Measurements from ENCODE around the gene ZCCHC17.
A peak's percentile ranks its signal among the peaks of the same experiment; 100 is the strongest.
"Not testable (repeated sequence)": the region's sequence is repeated elsewhere in the genome, so short reads cannot be mapped to it uniquely, and the experiment has no call there.

The ZCCHC17 gene

DNA sequence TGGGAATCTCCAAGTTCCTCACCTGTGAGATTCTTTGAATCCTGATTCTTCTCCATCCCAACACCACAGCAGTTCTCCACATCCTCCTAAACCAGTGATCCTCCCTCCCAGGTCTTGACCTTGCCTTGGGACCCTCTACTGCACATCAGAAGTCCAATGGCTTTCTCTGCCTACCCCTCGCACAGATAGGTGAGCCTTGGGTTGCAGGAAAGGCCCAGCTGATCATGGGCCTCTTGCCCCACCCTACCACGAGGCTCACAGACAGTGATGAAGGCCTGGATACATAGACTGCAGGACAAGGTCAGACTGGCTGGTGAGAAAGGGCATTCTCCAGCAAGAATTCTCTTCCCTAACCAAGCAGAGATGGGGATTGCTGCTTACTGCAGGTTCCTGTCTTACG, 75.2 kb downstream of the ZCCHC17 start:
- no peak for DNase-seq

DNA sequence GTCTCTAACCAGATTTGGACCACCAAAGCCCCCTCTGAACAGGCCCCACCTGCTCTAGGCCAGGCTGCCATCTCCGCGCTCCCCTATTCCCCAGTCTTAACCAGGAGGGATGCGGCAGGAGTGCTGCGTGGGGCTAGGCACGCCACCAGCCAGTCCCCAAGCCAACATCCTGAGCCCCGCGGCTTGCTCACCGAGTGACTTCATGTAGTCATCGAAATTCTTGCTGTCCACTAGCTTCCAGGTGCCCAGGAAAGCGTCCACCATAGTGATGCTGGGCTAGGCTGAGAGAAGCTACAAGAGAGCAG, 75.9 kb downstream of the ZCCHC17 start:
- no peak for DNase-seq

DNA sequence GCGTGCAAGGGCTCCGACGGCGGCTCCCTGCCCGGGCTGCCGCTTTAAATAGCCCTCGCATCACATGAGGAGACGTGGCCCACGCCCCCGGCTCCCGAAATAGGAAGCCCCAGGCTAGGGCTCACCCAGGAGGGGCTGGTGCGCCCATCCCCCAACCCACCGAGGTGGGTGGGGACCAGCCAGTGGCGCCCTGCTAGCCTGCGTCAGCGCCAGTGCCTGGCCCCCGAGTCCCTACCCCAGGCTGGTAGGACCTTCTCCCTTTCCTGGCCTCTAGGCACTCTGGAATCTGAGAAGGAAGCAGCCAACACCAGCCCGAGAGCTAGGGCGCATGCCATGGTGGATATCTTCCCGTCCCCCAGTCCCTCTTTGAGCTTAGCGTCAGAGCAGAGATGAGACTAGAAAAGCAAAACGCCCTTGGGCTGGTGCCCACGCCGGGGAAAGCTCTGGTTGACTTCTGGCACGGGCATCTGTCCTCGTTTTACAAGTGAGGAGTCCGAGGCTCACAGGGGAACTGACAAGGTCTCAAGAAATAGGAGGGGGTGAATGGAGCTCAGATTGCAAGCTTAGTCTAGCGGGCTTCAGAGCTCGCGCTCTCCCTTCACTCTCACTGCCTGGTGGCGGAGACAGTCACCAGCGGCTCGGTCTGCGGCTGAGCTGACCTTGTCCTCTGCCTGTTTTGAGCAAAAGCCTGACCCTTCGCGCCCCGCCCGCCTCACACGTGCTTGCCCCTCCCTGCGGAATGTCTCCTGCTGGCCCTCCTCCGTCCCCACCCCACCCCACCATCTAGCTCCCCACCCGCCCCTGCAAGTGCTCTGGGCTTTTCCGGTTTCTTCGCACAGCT, 76.4 kb downstream of the ZCCHC17 start, which contains the start of gene FABP3:
FABP3 (minus strand) TSS at position 21 of the 841 bp plus-strand sequence. CDS start 62 bp downstream, outside the sequence.
- no peak for DNase-seq

DNA sequence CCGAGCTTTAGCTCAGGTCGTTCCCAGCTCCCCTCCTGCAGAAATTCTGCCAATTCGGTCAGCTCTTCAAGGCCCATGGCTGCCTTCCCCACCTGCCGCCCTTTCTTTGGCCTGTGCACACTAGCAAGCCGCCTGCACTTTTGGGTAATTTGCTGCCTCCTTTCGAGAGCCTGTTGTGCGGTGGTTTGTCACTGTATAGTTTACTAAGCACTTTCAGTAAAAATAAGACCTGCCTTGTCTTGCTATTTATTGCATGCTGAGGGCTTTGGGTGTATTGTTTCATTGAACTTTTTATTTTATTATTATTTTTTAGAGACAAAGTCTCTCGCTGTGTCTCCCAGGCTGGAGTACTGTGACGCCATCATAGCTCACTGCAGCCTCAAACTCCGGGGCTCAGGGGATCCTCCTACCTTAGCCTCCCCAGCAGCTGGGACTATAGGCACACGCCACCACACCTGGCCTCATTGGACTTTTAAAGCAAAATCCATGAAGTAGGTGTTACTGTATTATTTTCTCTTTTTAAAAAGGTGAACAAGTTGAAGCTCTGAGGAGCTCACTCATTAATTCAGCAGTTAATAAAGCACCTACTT, 77.2 kb downstream of the ZCCHC17 start:
- no peak for DNase-seq

DNA sequence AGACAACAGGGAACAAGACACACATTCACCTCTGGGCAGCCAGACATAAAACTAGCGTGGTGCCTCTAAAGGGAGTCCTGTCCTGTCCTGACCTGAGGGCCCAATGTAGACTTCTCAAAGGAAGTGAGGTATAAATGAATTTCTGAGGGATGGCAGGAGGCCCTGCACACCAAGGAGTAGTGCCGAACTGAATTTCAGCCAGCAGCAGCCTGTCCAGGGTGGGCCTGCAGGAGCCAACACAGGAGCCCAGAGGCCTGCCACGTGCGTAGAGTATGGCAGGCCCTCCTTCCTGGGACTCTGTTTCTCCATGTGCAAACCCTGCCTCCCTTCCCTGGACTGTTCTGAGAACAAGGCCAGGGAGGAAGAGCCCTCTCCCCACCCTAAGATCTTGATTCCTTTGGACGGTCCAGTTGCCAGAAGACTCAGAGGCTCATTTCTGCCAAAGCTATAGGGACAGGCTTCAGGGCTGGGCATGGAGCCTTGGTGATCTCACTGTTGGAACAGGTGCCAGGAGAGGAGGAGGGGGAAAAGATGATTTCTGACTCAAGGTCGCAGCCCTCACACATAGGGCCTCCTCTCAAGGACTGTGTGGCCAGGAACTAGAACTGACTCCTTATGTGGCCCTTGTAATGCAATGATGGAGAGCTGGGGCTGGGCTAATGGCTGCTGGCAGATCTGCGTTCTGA, 77.8 kb downstream of the ZCCHC17 start:
- no peak for DNase-seq

DNA sequence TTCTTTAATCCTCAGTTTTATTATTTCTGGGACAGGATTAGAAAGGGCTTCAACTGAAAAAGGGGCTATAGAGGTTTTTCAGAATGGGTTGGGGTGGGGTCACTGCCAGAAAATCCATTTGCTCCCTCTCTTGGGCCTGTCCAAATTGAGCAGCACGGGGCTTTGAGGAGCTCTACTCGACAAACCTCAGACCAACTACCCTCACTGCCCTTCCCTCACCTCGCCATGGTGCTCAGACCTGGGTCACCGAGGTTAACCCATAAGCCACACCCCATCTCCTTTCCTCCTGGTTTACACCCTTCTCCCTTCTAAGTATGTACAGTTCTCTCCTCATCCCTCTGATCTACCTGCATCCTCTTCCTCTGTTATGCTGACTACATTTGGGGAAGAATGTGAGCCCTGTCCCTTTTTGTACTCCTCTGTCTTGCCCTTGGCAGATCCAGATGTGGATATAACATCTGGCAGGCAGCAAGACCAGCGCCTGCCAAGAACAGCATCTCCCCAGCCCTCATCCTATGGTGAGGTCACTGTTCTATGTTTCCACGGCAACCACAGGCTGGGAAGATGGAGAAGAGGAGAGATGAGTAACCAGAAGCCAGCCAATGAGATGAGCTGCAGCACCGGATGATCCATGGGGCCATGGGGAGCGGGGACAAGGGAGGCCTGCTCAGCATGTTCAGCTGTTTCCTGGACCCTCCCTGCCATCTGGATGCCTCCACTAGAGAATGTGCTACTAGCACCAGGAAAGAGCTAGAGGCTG, 79.7 kb downstream of the ZCCHC17 start:
- no peak for DNase-seq

DNA sequence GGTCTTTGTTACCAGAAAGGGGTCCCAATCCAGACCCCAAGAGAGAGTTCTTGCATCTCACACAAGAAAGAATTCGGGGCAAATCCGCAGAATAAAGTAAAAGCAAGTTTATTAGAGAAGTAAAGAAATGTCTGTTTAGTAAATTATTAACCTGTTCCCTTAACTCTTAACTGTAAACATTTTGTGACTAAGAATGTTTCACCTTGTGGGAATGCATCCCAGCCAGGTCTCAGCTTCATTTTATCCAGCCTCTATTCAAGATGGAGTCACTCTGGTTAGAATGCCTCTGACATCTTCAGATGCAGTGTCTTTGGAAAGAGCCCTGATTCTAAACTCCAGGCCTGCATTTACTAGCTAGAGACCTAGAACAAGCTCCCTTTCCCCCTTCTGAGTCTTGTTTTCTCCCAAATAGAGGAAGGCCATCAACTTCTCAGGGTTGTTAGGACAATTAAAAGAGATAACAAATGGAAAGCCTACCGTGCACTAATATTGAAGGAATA, 80.6 kb downstream of the ZCCHC17 start:
- no peak for DNase-seq

DNA sequence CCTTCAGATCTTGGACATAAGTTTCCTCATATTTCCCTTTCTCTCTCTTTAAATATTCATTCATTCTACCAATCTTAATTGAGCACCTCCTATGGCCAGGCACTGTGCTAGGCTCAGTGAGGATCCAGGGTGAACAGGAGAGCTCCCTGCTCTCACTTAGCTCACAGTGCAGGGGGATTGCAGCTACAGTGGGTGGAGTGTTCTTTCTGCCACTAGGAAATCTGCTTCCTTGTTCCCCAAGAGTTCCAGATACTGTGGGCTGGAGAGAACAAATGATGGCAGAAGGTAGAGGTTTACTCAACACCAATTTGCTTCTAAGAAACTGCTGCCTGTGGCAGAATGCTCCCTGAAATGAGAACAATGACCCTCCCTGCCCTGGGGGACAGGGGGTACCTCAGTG, 81.2 kb downstream of the ZCCHC17 start:
- no peak for DNase-seq

DNA sequence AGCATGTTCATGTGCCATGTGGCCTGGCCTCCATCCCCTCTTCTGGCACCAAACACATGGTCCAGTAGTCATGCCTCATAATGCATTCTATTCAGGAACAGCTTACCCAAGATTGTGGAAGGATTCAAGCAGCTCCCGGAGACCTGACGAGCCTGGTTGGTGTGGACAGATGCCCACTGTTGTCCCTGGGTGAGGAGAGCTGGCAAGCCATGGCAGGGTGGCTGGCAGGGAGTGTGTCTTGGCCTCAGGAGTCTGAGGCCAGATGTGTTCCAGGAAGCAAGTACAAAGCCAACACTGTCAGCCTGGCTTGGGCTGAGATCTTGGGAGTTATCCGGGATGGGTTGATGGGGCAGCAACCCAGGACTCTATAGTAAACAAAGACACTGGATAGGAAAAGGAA, 83.3 kb downstream of the ZCCHC17 start:
- DNase-seq = no peak

DNA sequence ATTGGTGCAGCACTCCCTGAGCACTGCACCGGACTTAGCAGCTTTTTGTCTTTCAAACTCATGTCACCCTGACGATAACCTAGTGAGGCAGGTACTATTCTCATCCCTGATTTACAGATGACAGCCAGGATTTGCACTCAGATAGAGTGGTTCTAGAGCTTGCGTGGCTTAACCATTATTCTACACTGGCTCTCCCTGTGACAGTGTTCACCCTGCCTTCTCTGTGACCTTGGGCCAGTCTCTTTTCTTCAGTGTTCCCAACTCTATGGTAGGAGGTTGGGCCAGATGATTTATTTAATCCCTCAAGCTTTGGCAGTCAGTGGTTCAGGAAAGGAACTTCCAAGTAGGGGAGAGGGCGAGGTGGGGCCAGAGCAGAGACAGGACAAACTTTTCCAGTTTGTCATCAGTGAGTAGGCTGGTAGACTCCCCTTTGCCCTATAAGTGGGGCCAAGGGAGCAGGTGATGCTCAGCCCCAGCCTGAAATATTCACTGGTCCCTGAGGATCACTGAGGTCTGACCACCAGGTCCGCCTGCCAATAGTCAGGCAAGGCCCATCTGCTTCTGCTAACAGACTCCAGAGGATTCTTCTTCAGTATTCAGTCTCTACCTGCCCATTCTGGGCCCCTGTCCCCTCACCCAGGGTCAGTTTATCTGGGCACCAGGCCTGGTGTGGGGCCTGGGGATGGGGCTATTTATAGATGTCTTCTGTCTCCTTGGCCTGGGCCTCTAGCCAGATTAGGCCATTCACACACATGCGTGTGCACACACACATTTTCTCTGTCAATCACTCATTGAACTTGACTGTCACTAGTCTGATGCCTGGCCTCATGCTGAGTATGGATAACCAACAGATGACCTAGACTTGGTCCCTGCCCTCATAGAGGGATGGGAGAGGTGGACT, 84.8 kb downstream of the ZCCHC17 start:
- no peak for DNase-seq

DNA sequence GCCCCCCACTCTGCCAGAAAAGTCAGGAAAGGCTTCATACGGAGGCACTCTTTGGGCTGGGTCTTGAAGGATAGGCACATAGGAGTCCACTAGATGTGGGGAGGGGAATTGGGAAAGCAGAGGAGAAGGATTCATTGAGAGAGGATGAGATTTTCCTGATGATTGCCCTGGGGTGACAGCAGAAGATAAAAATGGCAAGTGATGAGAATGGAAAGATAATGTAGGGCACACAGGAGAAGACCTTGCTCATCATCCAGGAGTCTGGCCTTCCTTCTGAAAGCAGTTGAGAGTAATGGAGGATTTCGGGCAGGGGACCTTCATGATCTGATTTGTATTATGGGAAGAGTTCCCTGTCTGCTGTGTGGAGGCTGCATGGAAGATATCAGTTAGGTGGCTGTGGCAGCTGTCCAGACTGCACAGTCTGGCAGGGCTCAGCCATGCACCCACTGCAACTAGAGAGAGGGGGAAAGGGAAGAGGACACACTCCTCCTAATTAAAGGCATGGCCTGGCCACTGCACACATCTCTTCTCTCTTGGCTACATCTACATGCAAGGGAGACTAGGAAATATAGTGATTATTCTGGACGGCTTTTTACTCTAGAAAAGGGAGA, 85.7 kb downstream of the ZCCHC17 start:
- DNase-seq = no peak

DNA sequence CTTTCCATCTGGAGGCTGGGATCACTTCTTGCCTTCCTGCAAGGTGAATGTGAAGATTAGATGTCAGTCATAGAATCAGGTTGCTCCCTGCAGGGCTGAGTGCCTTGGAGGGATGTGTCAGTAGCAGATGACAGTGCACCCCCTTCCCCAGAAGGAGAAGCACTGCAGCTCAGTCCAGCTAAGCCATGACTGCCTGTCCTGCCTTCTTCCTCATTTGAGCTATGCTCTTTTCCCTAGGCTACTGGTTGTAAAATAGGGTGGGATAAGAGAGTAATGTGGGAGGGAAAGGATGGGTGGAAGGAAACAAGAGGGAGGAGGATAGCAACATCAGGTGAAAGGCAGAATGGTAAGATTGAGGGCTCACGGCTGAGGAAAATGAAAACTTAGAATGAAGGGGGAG, 87.1 kb downstream of the ZCCHC17 start:
- DNase-seq = no peak

DNA sequence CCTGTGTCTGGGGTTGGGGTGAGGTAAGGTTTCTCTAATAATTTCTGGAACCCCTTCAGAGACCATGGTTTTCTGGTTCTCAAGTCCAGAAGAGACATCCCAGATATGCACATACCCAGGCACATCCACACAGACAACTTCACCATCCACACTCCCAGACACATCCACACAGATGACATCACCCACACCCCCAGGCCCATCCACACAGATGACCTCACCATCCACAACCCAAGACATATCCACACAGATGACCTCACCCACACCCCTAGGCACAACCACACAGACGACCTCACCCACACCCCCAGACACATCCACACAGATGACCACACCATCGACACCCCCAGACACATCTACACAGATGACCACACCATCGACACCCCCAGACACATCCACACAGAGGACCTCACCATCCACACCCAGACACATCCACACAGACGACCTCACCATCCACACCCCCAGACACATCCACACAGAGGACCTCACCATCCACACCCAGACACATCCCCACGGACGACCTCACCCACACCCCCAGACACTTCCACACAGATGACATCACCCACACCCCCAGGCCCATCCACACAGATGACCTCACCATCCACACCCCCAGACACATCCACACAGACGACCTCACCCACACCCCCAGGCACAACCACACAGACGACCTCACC, 89.9 kb downstream of the ZCCHC17 start:
- DNase-seq = not testable (repeated sequence)

DNA sequence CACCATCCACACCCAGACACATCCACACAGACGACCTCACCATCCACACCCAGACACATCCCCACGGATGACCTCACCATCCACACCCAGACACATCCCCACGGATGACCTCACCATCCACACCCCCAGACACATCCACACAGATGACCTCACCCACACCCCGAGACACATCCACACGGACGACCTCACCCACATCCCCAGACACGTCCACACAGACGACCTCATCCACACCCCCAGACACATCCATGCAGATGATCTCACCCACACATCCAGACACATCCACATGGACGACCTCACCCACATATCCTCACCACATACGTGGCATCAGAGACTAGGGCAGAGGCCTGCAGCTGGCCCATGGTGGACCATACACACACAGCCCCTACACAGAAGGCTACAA, 90.8 kb downstream of the ZCCHC17 start:
- no peak for DNase-seq

DNA sequence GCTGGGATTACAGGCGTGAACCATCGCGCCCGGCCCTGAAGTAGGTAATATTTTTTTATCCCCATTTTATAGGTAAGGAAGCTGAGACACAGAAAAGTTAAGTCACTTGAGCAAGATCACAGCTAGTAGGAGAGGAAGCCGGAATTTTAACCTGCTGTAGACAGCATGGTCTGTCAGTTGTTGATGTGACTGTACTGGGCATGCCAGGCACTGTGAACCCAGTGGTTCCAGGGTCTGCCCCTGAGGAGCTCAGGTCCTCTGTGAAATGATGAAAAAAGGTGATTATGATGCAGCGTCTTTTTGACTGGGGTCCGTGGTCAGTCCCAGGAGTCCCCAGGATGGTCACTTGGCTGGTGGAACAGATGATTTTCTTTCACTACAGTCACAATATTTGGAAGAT, 92.8 kb downstream of the ZCCHC17 start:
- no peak for DNase-seq

DNA sequence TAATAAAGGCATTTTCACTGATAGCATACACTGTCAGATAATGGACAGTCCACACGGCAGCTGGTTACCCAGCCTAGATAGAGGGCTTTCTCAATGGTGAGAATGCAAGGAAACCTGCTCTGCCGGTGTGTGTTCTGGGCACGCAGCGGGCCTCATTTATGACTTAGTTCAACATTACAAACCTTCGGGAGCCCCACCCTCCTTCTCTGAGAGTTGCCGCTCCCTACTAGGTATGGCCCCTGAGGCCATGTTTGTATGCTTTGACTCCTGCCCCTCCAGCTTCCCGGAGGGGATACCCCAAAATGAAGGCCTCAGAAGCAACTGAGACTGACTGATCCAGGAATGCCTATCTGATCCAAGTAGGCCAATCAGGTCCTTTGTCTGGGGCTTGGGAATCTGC, 93.2 kb downstream of the ZCCHC17 start:
- no peak for DNase-seq

DNA sequence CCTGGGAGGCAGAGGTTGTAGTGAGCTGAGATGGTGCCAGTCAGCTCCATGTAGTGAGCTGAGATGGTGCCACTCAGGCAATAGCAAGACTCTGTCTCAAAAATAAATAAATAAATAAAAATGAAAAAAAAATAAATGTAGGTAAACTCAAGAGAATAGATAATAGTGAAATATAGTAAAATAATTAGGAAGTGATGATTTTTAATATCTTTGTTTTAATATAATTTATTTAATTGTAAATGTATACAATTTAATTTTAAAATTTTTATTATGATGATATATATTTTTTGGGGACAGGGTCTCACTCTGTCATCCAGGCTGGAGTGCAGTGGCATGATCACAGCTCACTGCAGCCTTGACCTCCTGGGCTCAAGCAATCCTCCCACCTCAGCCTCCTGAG, 96.6 kb downstream of the ZCCHC17 start:
- no peak for DNase-seq

DNA sequence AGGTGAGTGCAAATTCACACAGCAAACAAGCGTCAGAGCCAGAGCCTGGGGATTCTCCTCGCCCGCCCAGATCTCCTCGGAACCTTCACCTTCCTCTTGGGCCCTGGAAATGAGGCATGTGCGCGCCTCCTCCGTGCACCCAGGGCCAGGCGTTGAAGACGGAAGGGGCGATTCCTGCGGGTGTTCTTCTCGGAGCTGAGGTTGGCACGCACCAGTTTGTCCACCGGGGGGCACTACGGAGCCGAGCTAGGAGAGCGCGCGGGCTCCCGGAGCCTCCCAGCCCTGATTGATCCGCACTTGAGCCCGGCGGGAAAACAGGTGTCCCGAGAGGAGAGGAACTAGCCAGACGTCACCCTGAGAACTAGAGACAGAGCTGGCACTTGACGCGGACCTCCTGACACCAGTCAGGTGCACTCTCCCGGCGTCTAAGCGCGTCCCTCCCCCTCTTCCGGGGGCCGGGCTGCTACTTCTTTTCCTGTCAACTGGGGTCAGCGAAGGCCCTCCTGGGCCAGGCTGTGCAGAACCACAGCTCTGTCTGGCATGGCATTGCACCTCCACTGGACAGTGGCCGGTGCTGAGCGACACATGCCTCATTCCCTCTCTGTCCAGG, 97.9 kb downstream of the ZCCHC17 start:
- DNase-seq = peak; percentile 49 to 75 (median 66)

DNA sequence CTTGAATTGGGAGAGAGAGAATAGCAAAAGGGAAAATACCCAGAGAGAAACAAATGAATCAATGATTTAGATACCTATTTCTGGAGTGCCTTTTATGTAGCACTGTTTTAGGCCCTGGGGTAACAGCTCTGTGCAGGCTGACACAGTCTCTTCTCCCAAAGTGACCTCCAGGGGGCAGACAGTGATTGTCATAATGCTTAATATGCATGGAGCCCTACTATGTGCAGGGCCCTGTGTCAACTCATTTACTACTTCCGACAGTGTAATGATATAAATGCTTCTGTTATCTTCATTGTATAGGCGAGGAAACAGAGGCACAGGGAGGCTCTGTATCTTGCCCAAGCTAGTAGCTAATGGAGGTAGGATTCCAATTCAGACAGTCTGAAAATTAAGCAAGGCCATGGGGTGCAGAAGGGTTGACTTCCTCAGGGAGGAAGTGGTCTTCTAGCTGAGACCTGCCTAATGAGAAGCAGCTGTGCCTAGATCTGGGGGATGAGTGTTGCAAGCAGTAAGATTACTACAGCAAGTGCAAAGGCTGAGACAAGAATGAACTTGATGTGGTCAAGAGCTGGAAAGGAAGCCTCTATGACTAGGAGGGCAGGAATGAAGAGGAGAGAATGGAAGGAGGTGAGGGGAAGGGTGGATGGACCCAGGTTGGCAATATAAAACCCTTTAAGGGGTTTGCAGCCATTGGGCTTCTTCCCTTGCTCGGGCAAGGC, 100.0 kb downstream of the ZCCHC17 start:
- no peak for DNase-seq

Measured in activated naive CD4-positive, alpha-beta T cell (primary cell).